ENCODE results near the gene CDKN2B-AS1.
"Not testable (repeated sequence)": the region's sequence is repeated elsewhere in the genome, so short reads cannot be mapped to it uniquely, and the experiment has no call there.

Gene CDKN2B-AS1

DNA sequence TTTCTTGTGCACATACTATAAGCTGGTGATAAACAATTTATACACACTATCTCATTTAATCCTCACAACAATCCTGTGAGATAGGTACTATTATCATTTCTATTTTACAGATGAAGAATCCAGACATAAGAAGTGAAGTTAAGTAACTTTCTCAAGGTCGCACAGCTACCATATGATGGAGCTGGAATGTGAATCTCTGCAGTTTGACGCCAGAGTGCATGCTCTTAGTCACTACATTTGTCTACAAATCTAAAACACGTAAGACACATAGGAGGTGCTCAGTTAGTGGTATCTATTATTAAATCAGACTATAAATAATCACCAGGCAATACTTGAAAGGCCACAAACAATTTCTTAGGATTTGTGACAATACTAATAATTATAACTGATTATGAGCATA, 59.5 kb downstream of the CDKN2B-AS1 start:
- Histone ChIP-seq H3K27ac (ENCODE audit: low read length) (no peak overlapping the region), H3K4me1 (ENCODE audit: control insufficient read depth, low read depth, low read length) (no peaks in the 10 kb centered on the region), H3K4me3 (ENCODE audit: low read length) (no peak overlapping the region), H3K27me3 (ENCODE audit: control insufficient read depth, insufficient read depth, low read length) (no peaks in the 10 kb centered on the region), H3K9me3 (ENCODE audit: control insufficient read depth, low read depth, low read length) (no peaks in the 10 kb centered on the region), H3K36me3 (ENCODE audit: control insufficient read depth, low read depth, low read length) (no peaks in the 10 kb centered on the region), H3K9ac (ENCODE audit: low read length) (no peak overlapping the region)

- Histone ChIP-seq H3K36me3 (ENCODE audit: control insufficient read depth, low read depth, low read length) (no peaks in the 10 kb centered on the region), H3K4me3 (ENCODE audit: low read length) (no peak overlapping the region), H3K27me3 (ENCODE audit: control insufficient read depth, insufficient read depth, low read length) (no peaks in the 10 kb centered on the region), H3K27ac (ENCODE audit: low read length) (no peak overlapping the region), H3K4me1 (ENCODE audit: control insufficient read depth, low read depth, low read length) (no peaks in the 10 kb centered on the region), H3K9me3 (ENCODE audit: control insufficient read depth, low read depth, low read length) (no peaks in the 10 kb centered on the region), H3K9ac (ENCODE audit: low read length) (no peak overlapping the region)
These were observed 59.9 kb downstream of the CDKN2B-AS1 start for GRCh38 chr9:22054529-22054928.

DNA sequence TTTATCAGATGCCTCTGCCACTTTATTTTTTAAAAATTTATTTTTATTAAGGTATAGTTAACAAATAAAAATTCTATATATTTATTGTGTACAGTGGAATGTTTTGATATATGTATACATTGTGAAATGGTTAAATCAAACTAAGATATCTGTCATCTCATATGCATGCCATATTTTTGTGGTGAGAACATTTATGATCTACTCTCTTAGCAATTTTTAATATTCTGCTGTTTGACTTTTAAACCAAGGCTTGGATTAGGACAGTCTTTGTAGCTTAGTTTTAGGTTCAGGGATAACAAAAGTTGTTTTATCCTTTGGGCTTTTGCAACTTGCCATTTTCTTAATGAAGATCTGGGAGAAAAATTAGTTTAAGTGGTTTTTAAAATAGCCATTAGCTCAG, 60.5 kb downstream of the CDKN2B-AS1 start:
- Histone ChIP-seq H3K36me3 (ENCODE audit: control insufficient read depth, low read depth, low read length) (no peaks in the 10 kb centered on the region), H3K4me1 (ENCODE audit: control insufficient read depth, low read depth, low read length) (no peaks in the 10 kb centered on the region), H3K27ac (ENCODE audit: low read length) (no peak overlapping the region)

GRCh38 chr9:22056402-22056801, 61.8 kb downstream of the CDKN2B-AS1 start:
- H3K27me3 ChIP-seq (ENCODE audit: control insufficient read depth, insufficient read depth, low read length), result no peaks in the 10 kb centered on the region
- no peak overlapping the region for H3K27ac ChIP-seq (ENCODE audit: low read length)
- H3K4me1 ChIP-seq (ENCODE audit: control insufficient read depth, low read depth, low read length), result no peaks in the 10 kb centered on the region
- H3K36me3 ChIP-seq (ENCODE audit: control insufficient read depth, low read depth, low read length), result no peaks in the 10 kb centered on the region
- no peak overlapping the region for H3K9ac ChIP-seq (ENCODE audit: low read length)
- no peak overlapping the region for H3K4me3 ChIP-seq (ENCODE audit: low read length)
- no peaks in the 10 kb centered on the region for H3K9me3 ChIP-seq (ENCODE audit: control insufficient read depth, low read depth, low read length)

More for the DNA sequence above, 60.5 kb downstream of the CDKN2B-AS1 start:
- H3K9me3 ChIP-seq (ENCODE audit: control insufficient read depth, low read depth, low read length), result no peaks in the 10 kb centered on the region
- no peaks in the 10 kb centered on the region for H3K27me3 ChIP-seq (ENCODE audit: control insufficient read depth, insufficient read depth, low read length)
- no peak overlapping the region for H3K9ac ChIP-seq (ENCODE audit: low read length)
- no peak overlapping the region for H3K4me3 ChIP-seq (ENCODE audit: low read length)

DNA sequence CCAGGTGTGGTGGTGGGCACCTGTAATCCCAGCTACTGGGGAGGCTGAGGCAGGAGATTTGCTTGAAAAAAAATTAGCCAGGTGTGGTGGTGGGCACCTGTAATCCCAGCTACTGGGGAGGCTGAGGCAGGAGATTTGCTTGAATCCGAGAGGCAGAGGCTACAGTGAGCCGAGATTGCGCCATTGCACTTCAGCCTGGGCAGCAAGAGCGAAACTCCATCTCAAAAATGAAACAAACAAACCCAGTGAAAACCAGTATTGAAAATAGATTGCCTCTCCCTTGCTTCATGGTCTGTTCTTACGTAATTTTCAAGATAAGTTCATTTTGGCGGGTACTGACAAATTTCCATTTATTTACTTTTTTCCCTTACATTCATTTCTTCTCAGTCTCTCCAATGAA, 63.4 kb downstream of the CDKN2B-AS1 start:
- H3K9ac ChIP-seq (ENCODE audit: low read length); H3K4me3 ChIP-seq (ENCODE audit: low read length); H3K27me3 ChIP-seq (ENCODE audit: control insufficient read depth, insufficient read depth, low read length); H3K36me3 ChIP-seq (ENCODE audit: control insufficient read depth, low read depth, low read length); H3K9me3 ChIP-seq (ENCODE audit: control insufficient read depth, low read depth, low read length); H3K27ac ChIP-seq (ENCODE audit: low read length); H3K4me1 ChIP-seq (ENCODE audit: control insufficient read depth, low read depth, low read length): not testable (repeated sequence)

GRCh38 chr9:22060831-22061383, 66.3 kb downstream of the CDKN2B-AS1 start:
- Histone ChIP-seq H3K27ac (ENCODE audit: low read length) (no peak overlapping the region), H3K4me3 (ENCODE audit: low read length) (no peak overlapping the region), H3K27me3 (ENCODE audit: control insufficient read depth, insufficient read depth, low read length) (no peaks in the 10 kb centered on the region), H3K9me3 (ENCODE audit: control insufficient read depth, low read depth, low read length) (no peaks in the 10 kb centered on the region), H3K4me1 (ENCODE audit: control insufficient read depth, low read depth, low read length) (no peaks in the 10 kb centered on the region), H3K36me3 (ENCODE audit: control insufficient read depth, low read depth, low read length) (no peaks in the 10 kb centered on the region), H3K9ac (ENCODE audit: low read length) (no peak overlapping the region)

DNA sequence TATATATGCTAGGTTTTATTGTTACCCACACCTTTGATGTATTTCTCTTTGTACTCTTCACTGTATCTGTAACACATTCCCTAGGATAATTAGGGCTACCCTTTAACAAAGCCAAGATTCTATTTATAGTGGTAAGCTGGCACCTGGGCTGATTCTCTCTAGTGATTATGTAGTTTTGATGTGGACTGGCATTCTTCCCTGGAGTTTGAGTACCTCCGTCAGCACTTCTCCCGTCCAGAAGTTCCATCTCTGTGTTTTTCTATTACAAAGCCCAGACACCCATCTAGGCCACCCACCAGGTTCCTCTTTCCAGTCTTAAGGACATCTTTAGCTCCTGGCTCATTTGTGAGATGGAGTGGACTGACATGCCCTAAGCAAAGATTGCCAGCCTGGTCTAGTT, 70.4 kb downstream of the CDKN2B-AS1 start:
- no peaks in the 10 kb centered on the region for H3K36me3 ChIP-seq (ENCODE audit: control insufficient read depth, low read depth, low read length)
- H3K4me3 ChIP-seq (ENCODE audit: low read length), result no peak overlapping the region
- H3K4me1 ChIP-seq (ENCODE audit: control insufficient read depth, low read depth, low read length), result no peaks in the 10 kb centered on the region
- no peaks in the 10 kb centered on the region for H3K9me3 ChIP-seq (ENCODE audit: control insufficient read depth, low read depth, low read length)
- H3K9ac ChIP-seq (ENCODE audit: low read length), result no peak overlapping the region
- H3K27me3 ChIP-seq (ENCODE audit: control insufficient read depth, insufficient read depth, low read length), result no peaks in the 10 kb centered on the region
- H3K27ac ChIP-seq (ENCODE audit: low read length), result no peak overlapping the region

DNA sequence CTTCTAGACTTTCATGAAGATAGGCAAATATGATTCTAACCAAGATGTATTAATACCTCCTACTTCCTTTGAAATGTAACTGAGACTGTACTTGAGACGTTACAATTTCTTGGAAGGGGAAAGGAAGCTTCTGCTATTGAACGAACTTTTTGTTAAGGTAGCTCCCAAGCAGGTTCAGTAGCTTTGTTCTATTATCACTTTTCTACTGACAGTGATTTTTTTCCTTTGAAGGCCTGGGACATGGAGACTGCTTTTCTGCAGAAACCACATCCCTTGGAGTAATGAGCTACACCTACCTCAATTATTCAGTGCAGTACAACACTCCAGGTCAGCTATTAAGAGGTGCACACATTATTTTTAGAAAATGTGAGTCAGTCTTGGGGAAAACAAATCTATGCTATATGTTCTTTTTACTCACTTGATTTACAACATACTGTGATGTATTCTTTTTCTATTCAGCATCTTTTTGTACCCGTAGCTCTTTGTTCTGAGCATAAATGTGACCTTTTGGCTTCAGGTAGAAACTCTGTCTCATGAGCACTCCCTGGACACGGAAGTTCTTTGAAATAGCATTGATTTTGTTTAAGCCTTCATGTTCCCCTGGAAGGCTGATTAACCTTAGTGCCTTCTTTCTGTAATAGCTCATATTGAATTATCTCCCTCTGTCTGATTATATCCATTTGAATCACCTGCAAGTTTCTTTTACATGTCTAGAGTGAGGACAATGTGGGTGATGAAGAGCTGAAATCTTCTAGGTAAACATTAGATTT, 71.0 kb downstream of the CDKN2B-AS1 start:
- Histone ChIP-seq H3K36me3 (ENCODE audit: control insufficient read depth, low read depth, low read length) (no peaks in the 10 kb centered on the region), H3K4me3 (ENCODE audit: low read length) (no peak overlapping the region), H3K27ac (ENCODE audit: low read length) (no peak overlapping the region), H3K4me1 (ENCODE audit: control insufficient read depth, low read depth, low read length) (no peaks in the 10 kb centered on the region), H3K9ac (ENCODE audit: low read length) (no peak overlapping the region), H3K27me3 (ENCODE audit: control insufficient read depth, insufficient read depth, low read length) (no peaks in the 10 kb centered on the region), H3K9me3 (ENCODE audit: control insufficient read depth, low read depth, low read length) (no peaks in the 10 kb centered on the region)

- Histone ChIP-seq H3K27ac (ENCODE audit: low read length) (no peak overlapping the region), H3K9me3 (ENCODE audit: control insufficient read depth, low read depth, low read length) (no peaks in the 10 kb centered on the region), H3K4me3 (ENCODE audit: low read length) (no peak overlapping the region), H3K9ac (ENCODE audit: low read length) (no peak overlapping the region), H3K36me3 (ENCODE audit: control insufficient read depth, low read depth, low read length) (no peaks in the 10 kb centered on the region), H3K27me3 (ENCODE audit: control insufficient read depth, insufficient read depth, low read length) (no peaks in the 10 kb centered on the region), H3K4me1 (ENCODE audit: control insufficient read depth, low read depth, low read length) (no peaks in the 10 kb centered on the region)
These were observed 72.6 kb downstream of the CDKN2B-AS1 start for GRCh38 chr9:22067196-22067595.

DNA sequence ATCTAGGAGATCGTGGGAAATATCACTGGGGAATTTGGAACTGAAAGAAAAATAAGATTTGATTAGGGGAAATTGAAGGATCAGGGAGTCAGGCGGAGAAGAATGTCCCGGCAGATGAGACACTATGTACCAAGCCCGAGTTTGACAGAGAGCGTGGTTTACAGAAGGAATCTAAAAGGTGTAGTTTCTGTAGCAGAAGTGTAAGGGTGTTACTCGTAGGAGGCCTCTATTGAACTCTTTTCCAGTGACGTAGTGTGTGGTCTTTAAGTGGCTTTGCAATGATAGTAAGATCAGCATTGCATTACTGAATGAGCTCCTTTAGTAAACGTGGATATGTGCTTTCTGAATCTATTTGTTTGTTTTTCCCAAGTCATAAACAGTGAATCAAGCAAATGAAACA, 73.8 kb downstream of the CDKN2B-AS1 start:
- Histone ChIP-seq H3K27me3 (ENCODE audit: control insufficient read depth, insufficient read depth, low read length) (no peaks in the 10 kb centered on the region), H3K9me3 (ENCODE audit: control insufficient read depth, low read depth, low read length) (no peaks in the 10 kb centered on the region), H3K4me3 (ENCODE audit: low read length) (no peak overlapping the region), H3K36me3 (ENCODE audit: control insufficient read depth, low read depth, low read length) (no peaks in the 10 kb centered on the region), H3K9ac (ENCODE audit: low read length) (no peak overlapping the region), H3K4me1 (ENCODE audit: control insufficient read depth, low read depth, low read length) (no peaks in the 10 kb centered on the region), H3K27ac (ENCODE audit: low read length) (no peak overlapping the region)

- Histone ChIP-seq H3K9ac (ENCODE audit: low read length) (no peak overlapping the region), H3K27me3 (ENCODE audit: control insufficient read depth, insufficient read depth, low read length) (no peaks in the 10 kb centered on the region), H3K4me1 (ENCODE audit: control insufficient read depth, low read depth, low read length) (no peaks in the 10 kb centered on the region), H3K27ac (ENCODE audit: low read length) (no peak overlapping the region), H3K4me3 (ENCODE audit: low read length) (no peak overlapping the region), H3K36me3 (ENCODE audit: control insufficient read depth, low read depth, low read length) (no peaks in the 10 kb centered on the region), H3K9me3 (ENCODE audit: control insufficient read depth, low read depth, low read length) (no peaks in the 10 kb centered on the region)
These were observed 78.8 kb downstream of the CDKN2B-AS1 start for GRCh38 chr9:22073349-22073748.

DNA sequence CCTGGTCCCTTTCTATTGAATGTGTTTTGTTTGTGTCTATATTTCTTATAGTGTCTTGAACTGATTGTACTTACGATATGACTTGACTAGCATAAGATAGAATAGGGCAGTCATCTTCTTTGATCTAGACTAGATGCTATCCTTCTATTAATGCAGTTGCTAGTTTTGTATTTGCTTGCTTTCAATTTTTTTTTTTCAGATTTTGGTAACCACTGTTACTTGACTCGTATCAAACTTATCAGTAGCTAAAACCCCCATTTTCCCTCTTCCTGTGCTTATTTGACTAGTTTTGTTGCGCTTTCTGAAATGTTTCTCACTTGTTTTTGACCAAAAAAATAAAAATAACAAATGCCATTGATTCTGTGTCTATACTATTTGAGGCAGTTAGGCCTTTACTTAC, 83.5 kb downstream of the CDKN2B-AS1 start:
- H3K27me3 ChIP-seq (ENCODE audit: control insufficient read depth, insufficient read depth, low read length), result no peaks in the 10 kb centered on the region
- no peaks in the 10 kb centered on the region for H3K4me1 ChIP-seq (ENCODE audit: control insufficient read depth, low read depth, low read length)
- no peak overlapping the region for H3K4me3 ChIP-seq (ENCODE audit: low read length)
- no peaks in the 10 kb centered on the region for H3K9me3 ChIP-seq (ENCODE audit: control insufficient read depth, low read depth, low read length)
- no peak overlapping the region for H3K27ac ChIP-seq (ENCODE audit: low read length)
- H3K36me3 ChIP-seq (ENCODE audit: control insufficient read depth, low read depth, low read length), result no peaks in the 10 kb centered on the region
- H3K9ac ChIP-seq (ENCODE audit: low read length), result no peak overlapping the region

Measured in iPS-18a (cell line).